WTC11 (cell line): ENCODE measurements around the gene DISC1.

Experiments
- CREB1 ChIP-seq: sonication (generic); formaldehyde crosslinking; IDR thresholded peaks from 2 replicates; pipeline ENCODE4 v1.8.0; 2023; ENCODE audit warnings: mild to moderate bottlenecking, missing genetic modification reagents
- CTCF ChIP-seq: fragments of 200-600 bp; IDR thresholded peaks from 2 replicates; pipeline ENCODE4 v1.8.0; 2022; ENCODE audit warnings: antibody characterized with exemption
- ELF4 ChIP-seq: sonication (generic); formaldehyde crosslinking; IDR thresholded peaks from 2 replicates; pipeline ENCODE4 v1.8.1; 2022; ENCODE audit warnings: low read depth, mild to moderate bottlenecking, moderate library complexity, missing genetic modification reagents
- FOXJ3 ChIP-seq: sonication (generic); formaldehyde crosslinking; IDR thresholded peaks from 2 replicates; pipeline ENCODE4 v1.9.0; 2021; ENCODE audit warnings: missing genetic modification reagents, mild to moderate bottlenecking, borderline replicate concordance
- GABPB1 ChIP-seq: sonication (generic); formaldehyde crosslinking; IDR thresholded peaks from 2 replicates; pipeline ENCODE4 v1.8.1; 2023; ENCODE audit warnings: mild to moderate bottlenecking, missing genetic modification reagents
- PRRX2 ChIP-seq: fragments of 250-450 bp; sonication (Bioruptor Pico); IDR thresholded peaks from 2 replicates; pipeline ENCODE4 v1.8.0; 2021; ENCODE audit warnings: mild to moderate bottlenecking
- ZBTB21 ChIP-seq: sonication (generic); formaldehyde crosslinking; IDR thresholded peaks from 2 replicates; pipeline ENCODE4 v1.8.1; 2023; ENCODE audit warnings: mild to moderate bottlenecking, missing genetic modification reagents, borderline replicate concordance
- ZNF317 ChIP-seq: sonication (generic); formaldehyde crosslinking; IDR thresholded peaks from 2 replicates; pipeline ENCODE4 v1.8.1; 2023; ENCODE audit warnings: low read depth, mild to moderate bottlenecking, moderate library complexity, missing genetic modification reagents, borderline replicate concordance
- ZNF512 ChIP-seq: sonication (generic); formaldehyde crosslinking; IDR thresholded peaks from 2 replicates; pipeline ENCODE4 v1.8.1; 2022; ENCODE audit warnings: missing genetic modification reagents, borderline replicate concordance
- TF ChIP-seq, protein P1 (sequence below): sonication (generic); formaldehyde crosslinking; IDR thresholded peaks from 2 replicates; pipeline ENCODE4 v1.8.0; 2022; ENCODE audit warnings: mild to moderate bottlenecking, missing genetic modification reagents

DNA sequence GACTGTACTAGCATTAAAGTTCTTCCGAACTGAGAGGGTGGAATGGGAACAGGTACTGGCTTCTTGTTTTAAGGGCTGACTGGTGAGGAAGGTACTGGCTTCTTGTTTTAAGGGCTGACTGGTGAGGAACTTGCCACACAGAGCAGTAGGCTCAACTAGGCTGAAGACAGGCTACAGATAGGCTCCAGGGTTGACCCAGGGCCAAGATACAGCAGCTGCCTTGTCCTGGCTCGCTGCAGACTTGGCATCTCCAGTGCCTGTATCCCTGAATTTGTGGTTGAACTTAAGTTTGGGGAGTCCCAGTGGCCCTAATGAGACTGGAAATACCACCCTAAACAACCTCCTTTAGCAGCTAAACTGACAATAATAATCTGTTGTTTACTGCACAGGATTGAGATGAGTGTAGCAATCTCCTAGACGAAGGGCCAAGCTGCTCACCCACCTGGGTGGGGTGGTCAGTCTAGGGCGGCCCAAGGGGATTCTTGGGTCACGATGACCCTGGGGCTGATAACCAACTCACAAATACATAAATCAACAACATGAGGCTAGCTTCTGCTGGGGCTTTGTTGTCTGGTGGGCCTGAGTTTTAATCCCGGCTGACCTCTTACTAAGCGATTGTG lies 227.1 kb downstream of the DISC1 start:
- TF ChIP-seq ZBTB21 (no peak), ZNF317 (CRISPR knock-in tag) (no peak), ZNF512 (CRISPR knock-in tag) (no peak), GABPB1 (no peak), FOXJ3 (CRISPR knock-in tag) (no peak), CTCF (no peak), CREB1 (CRISPR knock-in tag) (no peak), ELF4 (CRISPR knock-in tag) (no peak), PRRX2 (no peak)
- TF ChIP-seq, protein P1, sequence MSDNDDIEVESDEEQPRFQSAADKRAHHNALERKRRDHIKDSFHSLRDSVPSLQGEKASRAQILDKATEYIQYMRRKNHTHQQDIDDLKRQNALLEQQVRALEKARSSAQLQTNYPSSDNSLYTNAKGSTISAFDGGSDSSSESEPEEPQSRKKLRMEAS (CRISPR knock-in tag) = no peak
